HEK293T (cell line): Measurements from ENCODE around the gene CLCA4.

Experiments used
- BHLHE40 ChIP-seq: fragments of 450-650 bp; IDR thresholded peaks from 2 replicates; pipeline ENCODE4 v1.6.1; 2016; ENCODE audit warnings: mild to moderate bottlenecking, moderate library complexity, borderline replicate concordance
- ELF4 ChIP-seq: fragments of 450-650 bp; IDR thresholded peaks from 2 replicates; pipeline ENCODE4 v1.6.1; 2017; ENCODE audit warnings: antibody characterized with exemption
- FOXK2 ChIP-seq: fragments of 450-650 bp; IDR thresholded peaks from 2 replicates; pipeline ENCODE4 v1.6.1; 2016; ENCODE audit warnings: mild to moderate bottlenecking
- FOXM1 ChIP-seq: fragments of 450-650 bp; IDR thresholded peaks from 2 replicates; pipeline ENCODE4 v1.6.1; 2017; ENCODE audit warnings: mild to moderate bottlenecking, borderline replicate concordance
- L3MBTL2 ChIP-seq: fragments of 450-650 bp; conservative IDR thresholded peaks from 2 replicates; pipeline ENCODE4 v1.6.1; 2016; ENCODE audit warnings: mild to moderate bottlenecking
- LEF1 ChIP-seq: fragments of 450-650 bp; IDR thresholded peaks from 2 replicates; pipeline ENCODE4 v1.6.1; 2017; ENCODE audit warnings: mild to moderate bottlenecking, borderline replicate concordance
- NFRKB ChIP-seq: fragments of 450-650 bp; IDR thresholded peaks from 2 replicates; pipeline ENCODE4 v1.6.1; 2016; ENCODE audit warnings: mild to moderate bottlenecking, moderate library complexity
- SUZ12 ChIP-seq: fragments of 450-650 bp; IDR thresholded peaks from 2 replicates; pipeline ENCODE4 v1.6.1; 2016; ENCODE audit warnings: mild to moderate bottlenecking
- TARDBP ChIP-seq: fragments of 450-650 bp; IDR thresholded peaks from 2 replicates; pipeline ENCODE4 v1.6.1; 2016
- TF ChIP-seq, protein P1 (sequence below): fragments of 450-650 bp; IDR thresholded peaks from 2 replicates; pipeline ENCODE4 v1.6.1; 2016

DNA sequence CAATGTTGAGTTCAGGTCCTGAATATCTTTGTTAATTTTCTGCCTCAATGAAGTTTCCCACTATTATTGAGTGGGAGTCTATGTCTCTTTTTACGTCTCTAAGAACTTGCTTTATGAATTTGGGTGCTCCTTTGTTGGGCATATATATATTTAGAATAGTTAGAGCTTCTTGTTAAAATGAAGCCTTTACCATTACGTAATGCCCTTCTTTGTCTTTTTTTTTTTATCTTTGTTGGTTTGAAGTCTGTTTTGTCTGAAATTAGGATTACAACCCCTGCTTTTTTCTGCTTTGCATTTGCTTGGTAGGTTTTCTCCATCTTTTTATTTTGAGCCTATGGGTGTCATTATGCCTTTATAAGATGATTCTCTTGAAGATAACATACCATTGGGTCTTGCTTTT lies 10.9 kb downstream of the CLCA4 start:
- TF ChIP-seq, protein P1, sequence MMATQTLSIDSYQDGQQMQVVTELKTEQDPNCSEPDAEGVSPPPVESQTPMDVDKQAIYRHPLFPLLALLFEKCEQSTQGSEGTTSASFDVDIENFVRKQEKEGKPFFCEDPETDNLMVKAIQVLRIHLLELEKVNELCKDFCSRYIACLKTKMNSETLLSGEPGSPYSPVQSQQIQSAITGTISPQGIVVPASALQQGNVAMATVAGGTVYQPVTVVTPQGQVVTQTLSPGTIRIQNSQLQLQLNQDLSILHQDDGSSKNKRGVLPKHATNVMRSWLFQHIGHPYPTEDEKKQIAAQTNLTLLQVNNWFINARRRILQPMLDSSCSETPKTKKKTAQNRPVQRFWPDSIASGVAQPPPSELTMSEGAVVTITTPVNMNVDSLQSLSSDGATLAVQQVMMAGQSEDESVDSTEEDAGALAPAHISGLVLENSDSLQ, result no peak
- TF ChIP-seq NFRKB, result no peak
- no peak for TF ChIP-seq SUZ12
- TF ChIP-seq ELF4, result no peak
- no peak for TF ChIP-seq FOXM1
- no peak for TF ChIP-seq BHLHE40
- TF ChIP-seq LEF1, result no peak
- TF ChIP-seq FOXK2, result no peak
- no peak for TF ChIP-seq TARDBP
- TF ChIP-seq L3MBTL2, result no peak
